HEK293T (cell line): Measurements from ENCODE around the gene POLR3B.
A peak's percentile ranks its signal among the peaks of the same experiment; 100 is the strongest.

ENCODE experiments used
- CTCF ChIA-PET: fragments of 350-600 bp; formaldehyde crosslinking; extraction: SDS; loops from one replicate; lab custom pipeline; 2021; ENCODE audit warnings: antibody characterized with exemption, inconsistent platforms; lab: Yijun Ruan, JAX
- POLR2A ChIA-PET: fragments of 350-600 bp; formaldehyde crosslinking; extraction: SDS; loops from one replicate; lab custom pipeline; 2020; ENCODE audit warnings: antibody characterized with exemption, inconsistent platforms; lab: Yijun Ruan, JAX
- DNase-seq: peaks from one replicate; pipeline ENCODE4 v3.0.0; 2012; ENCODE audit warnings: mixed read lengths; ENCODE audit errors: extremely low spot score
- ARNT ChIP-seq: fragments of 450-650 bp; IDR thresholded peaks from 2 replicates; pipeline ENCODE4 v1.6.1; 2017; ENCODE audit warnings: mild to moderate bottlenecking
- BHLHE40 ChIP-seq: fragments of 450-650 bp; IDR thresholded peaks from 2 replicates; pipeline ENCODE4 v1.6.1; 2016; ENCODE audit warnings: mild to moderate bottlenecking, moderate library complexity, borderline replicate concordance
- CTBP1 ChIP-seq: fragments of 450-650 bp; IDR thresholded peaks from 2 replicates; pipeline ENCODE4 v1.6.1; 2016; ENCODE audit warnings: borderline replicate concordance
- ELF4 ChIP-seq: fragments of 450-650 bp; IDR thresholded peaks from 2 replicates; pipeline ENCODE4 v1.6.1; 2017; ENCODE audit warnings: antibody characterized with exemption
- FOXA1 ChIP-seq: fragments of 450-650 bp; IDR thresholded peaks from 2 replicates; pipeline ENCODE4 v1.6.1; 2016; ENCODE audit warnings: mild to moderate bottlenecking
- FOXK2 ChIP-seq: fragments of 450-650 bp; IDR thresholded peaks from 2 replicates; pipeline ENCODE4 v1.6.1; 2016; ENCODE audit warnings: mild to moderate bottlenecking
- FOXM1 ChIP-seq: fragments of 450-650 bp; IDR thresholded peaks from 2 replicates; pipeline ENCODE4 v1.6.1; 2017; ENCODE audit warnings: mild to moderate bottlenecking, borderline replicate concordance
- HDGF ChIP-seq: fragments of 450-650 bp; IDR thresholded peaks from 2 replicates; pipeline ENCODE4 v1.6.1; 2017; ENCODE audit warnings: antibody characterized with exemption, borderline replicate concordance
- L3MBTL2 ChIP-seq: fragments of 450-650 bp; conservative IDR thresholded peaks from 2 replicates; pipeline ENCODE4 v1.6.1; 2016; ENCODE audit warnings: mild to moderate bottlenecking
- LEF1 ChIP-seq: fragments of 450-650 bp; IDR thresholded peaks from 2 replicates; pipeline ENCODE4 v1.6.1; 2017; ENCODE audit warnings: mild to moderate bottlenecking, borderline replicate concordance
- NFRKB ChIP-seq: fragments of 450-650 bp; IDR thresholded peaks from 2 replicates; pipeline ENCODE4 v1.6.1; 2016; ENCODE audit warnings: mild to moderate bottlenecking, moderate library complexity
- PKNOX1 ChIP-seq: fragments of 450-650 bp; IDR thresholded peaks from 2 replicates; pipeline ENCODE4 v1.6.1; 2016
- SP1 ChIP-seq: fragments of 450-650 bp; IDR thresholded peaks from 2 replicates; pipeline ENCODE4 v1.6.1; 2017
- SUZ12 ChIP-seq: fragments of 450-650 bp; IDR thresholded peaks from 2 replicates; pipeline ENCODE4 v1.6.1; 2016; ENCODE audit warnings: mild to moderate bottlenecking
- TARDBP ChIP-seq: fragments of 450-650 bp; IDR thresholded peaks from 2 replicates; pipeline ENCODE4 v1.6.1; 2016
- ZNF384 ChIP-seq: fragments of 450-650 bp; IDR thresholded peaks from 2 replicates; pipeline ENCODE4 v1.6.1; 2016

Gene POLR3B

GRCh38 chr12:106506691-106507090, 149.1 kb downstream of the POLR3B start:
- CTCF ChIA-PET, result no interaction called here
- DNase-seq, result no peak
- TF ChIP-seq ARNT, result no peak
- no peak for TF ChIP-seq ZNF384
- no peak for TF ChIP-seq TARDBP
- no peak for TF ChIP-seq ELF4
- TF ChIP-seq BHLHE40, result no peak
- TF ChIP-seq LEF1, result no peak
- no peak for TF ChIP-seq CTBP1
- TF ChIP-seq L3MBTL2, result no peak
- no peak for TF ChIP-seq FOXA1
- TF ChIP-seq SP1, result no peak
- no peak for TF ChIP-seq NFRKB
- TF ChIP-seq FOXM1, result no peak
- no peak for TF ChIP-seq PKNOX1
- no peak for TF ChIP-seq HDGF
- POLR2A ChIA-PET, result no interaction called here

- DNase-seq, result no peak
- ChIA-PET POLR2A (no interaction called here), CTCF (no interaction called here)
- TF ChIP-seq TARDBP (no peak), ZNF384 (no peak), PKNOX1 (no peak), SP1 (no peak), FOXM1 (no peak), SUZ12 (no peak)
Measured at GRCh38 chr12:106508966-106509365, 151.4 kb downstream of the POLR3B start.

- POLR2A ChIA-PET, result no interaction called here
- TF ChIP-seq TARDBP (no peak), LEF1 (no peak), NFRKB (no peak), PKNOX1 (no peak), HDGF (no peak), ZNF384 (no peak), FOXA1 (no peak), SUZ12 (no peak), FOXK2 (no peak), SP1 (no peak), ARNT (no peak)
- DNase-seq, result no peak
- CTCF ChIA-PET, result no interaction called here
Measured at GRCh38 chr12:106511365-106511764, 153.8 kb downstream of the POLR3B start.

GRCh38 chr12:106517314-106517713, 159.8 kb downstream of the POLR3B start:
- no peak for DNase-seq
- TF ChIP-seq LEF1, result no peak
- no peak for TF ChIP-seq TARDBP
- TF ChIP-seq PKNOX1, result peak; percentile 76
- no peak for TF ChIP-seq SUZ12
- no peak for TF ChIP-seq NFRKB
- POLR2A ChIA-PET, result no interaction called here
- CTCF ChIA-PET, result no interaction called here

GRCh38 chr12:106519607-106520021, 162.1 kb downstream of the POLR3B start:
- ChIA-PET CTCF (no interaction called here), POLR2A (no interaction called here)
- no peak for DNase-seq
- TF ChIP-seq BHLHE40, result no peak
- no peak for TF ChIP-seq SUZ12
- no peak for TF ChIP-seq PKNOX1
- TF ChIP-seq HDGF, result no peak
- TF ChIP-seq FOXA1, result no peak
- TF ChIP-seq NFRKB, result no peak
- TF ChIP-seq LEF1, result no peak
- no peak for TF ChIP-seq L3MBTL2
- no peak for TF ChIP-seq CTBP1
- TF ChIP-seq TARDBP, result no peak
- no peak for TF ChIP-seq ARNT
- no peak for TF ChIP-seq ELF4
- no peak for TF ChIP-seq ZNF384
- no peak for TF ChIP-seq FOXM1
- no peak for TF ChIP-seq FOXK2
- no peak for TF ChIP-seq SP1

- CTCF ChIA-PET, result interaction anchor here (0.7 kb wide), 1 partner anchor 41 kb away, joined by 3 read pairs; no protein-coding TSS in a partner anchor
- no peak for TF ChIP-seq FOXA1
- no peak for TF ChIP-seq SP1
- TF ChIP-seq NFRKB, result no peak
- no peak for TF ChIP-seq FOXK2
- no peak for TF ChIP-seq FOXM1
- TF ChIP-seq SUZ12, result no peak
- no peak for TF ChIP-seq ELF4
- no peak for TF ChIP-seq HDGF
- TF ChIP-seq LEF1, result no peak
- no peak for DNase-seq
- POLR2A ChIA-PET, result no interaction called here
Measured at GRCh38 chr12:106521901-106522300, 164.4 kb downstream of the POLR3B start.
